HepG2 (cell line): Measurements from ENCODE around the gene RIN3. TPM values are rescaled to one million over a fixed set of nuclear protein-coding genes. Genes with fewer than 3 reads are reported as not detected.

Experiments used
- IRF2 ChIP-seq: IDR thresholded peaks from 2 replicates; pipeline ENCODE4 v1.6.1; 2018; ENCODE audit warnings: missing genetic modification reagents, missing compliant biosample characterization
- JDP2 ChIP-seq: sonication (generic); formaldehyde crosslinking; IDR thresholded peaks from 2 replicates; pipeline ENCODE4 v1.8.1; 2022; ENCODE audit warnings: missing genetic modification reagents, borderline replicate concordance
- NFE2L2 ChIP-seq: fragments of 150-350 bp; IDR thresholded peaks from 2 replicates; pipeline ENCODE4 v1.6.1; 2014; ENCODE audit warnings: low read length
- PRPF4 ChIP-seq: fragments of 200-400 bp; formaldehyde crosslinking; IDR thresholded peaks from 2 replicates; pipeline ENCODE4 v1.6.1; 2016; ENCODE audit warnings: low read length, low read depth; ENCODE audit not compliant: poor library complexity, severe bottlenecking
- REL ChIP-seq: sonication (generic); formaldehyde crosslinking; conservative IDR thresholded peaks from 2 replicates; pipeline ENCODE4 v1.8.0; 2022; ENCODE audit warnings: mild to moderate bottlenecking, missing genetic modification reagents, moderate library complexity
- TGIF2 ChIP-seq: IDR thresholded peaks from 2 replicates; pipeline ENCODE4 v1.6.1; 2016; ENCODE audit warnings: control low read depth, missing compliant biosample characterization
- ZMYM3 ChIP-seq: sonication (generic); formaldehyde crosslinking; IDR thresholded peaks from 2 replicates; pipeline ENCODE4 v1.5.1; 2020; ENCODE audit warnings: mild to moderate bottlenecking, missing genetic modification reagents
- ZNF225 ChIP-seq: sonication (generic); formaldehyde crosslinking; IDR thresholded peaks from 2 replicates; pipeline ENCODE4 v1.4.0; 2020; ENCODE audit warnings: mild to moderate bottlenecking, missing genetic modification reagents
- ZNF670 ChIP-seq: sonication (generic); formaldehyde crosslinking; IDR thresholded peaks from 2 replicates; pipeline ENCODE4 v1.8.0; 2022; ENCODE audit warnings: mild to moderate bottlenecking, missing genetic modification reagents, borderline replicate concordance
- ZNF678 ChIP-seq: sonication (generic); formaldehyde crosslinking; IDR thresholded peaks from 2 replicates; pipeline ENCODE4 v1.4.0; 2020; ENCODE audit warnings: mild to moderate bottlenecking, missing genetic modification reagents
- polyA plus RNA-seq, 8 experiments: library from polyadenylated mRNA; depleted of rRNA in 3 of 8; stranded (reverse) in 7 of 8; unstranded in 1 of 8; fragments of >200 nt; fragmentation: Illumina TruSeq in 4 of 8; extraction: Trizol in 4 of 8; gene quantifications; 2 replicates each; pipeline versions ENCODE4 v1.2.1 to v1.2.3, GENCODE V29; 2011 to 2016; ENCODE audit warnings: low read depth in 4 of 8, missing spikeins in 1 of 8, mixed read lengths in 1 of 8; ENCODE audit not compliant: insufficient read depth in 1 of 8
- total RNA-seq, 5 experiments: library from RNA; depleted of rRNA; stranded (reverse); fragments of >200 nt; fragmentation: Illumina TruSeq; extraction: Trizol; gene quantifications; 2 replicates each; pipeline ENCODE4 v1.2.3, GENCODE V29; 2016; ENCODE audit warnings: low read depth in 1 of 5
- TF ChIP-seq, protein P1 (sequence below): sonication (generic); formaldehyde crosslinking; IDR thresholded peaks from 2 replicates; pipeline ENCODE4 v1.4.0; 2020; ENCODE audit warnings: mild to moderate bottlenecking, missing genetic modification reagents
- TF ChIP-seq, protein P2 (sequence below): sonication (generic); formaldehyde crosslinking; IDR thresholded peaks from 2 replicates; pipeline ENCODE4 v1.5.0; 2020; ENCODE audit warnings: mild to moderate bottlenecking, missing genetic modification reagents, moderate library complexity
- TF ChIP-seq, protein P3 (sequence below): sonication (generic); formaldehyde crosslinking; IDR thresholded peaks from 2 replicates; pipeline ENCODE4 v1.4.0; 2020; ENCODE audit warnings: missing genetic modification reagents, borderline replicate concordance

RIN3 gene
- total and polyA plus RNA-seq, 2 of the 13 experiments (the other 11 are each of a cell fraction or from before 2014, with no cell fraction given): 2.3 to 3.6 TPM

DNA sequence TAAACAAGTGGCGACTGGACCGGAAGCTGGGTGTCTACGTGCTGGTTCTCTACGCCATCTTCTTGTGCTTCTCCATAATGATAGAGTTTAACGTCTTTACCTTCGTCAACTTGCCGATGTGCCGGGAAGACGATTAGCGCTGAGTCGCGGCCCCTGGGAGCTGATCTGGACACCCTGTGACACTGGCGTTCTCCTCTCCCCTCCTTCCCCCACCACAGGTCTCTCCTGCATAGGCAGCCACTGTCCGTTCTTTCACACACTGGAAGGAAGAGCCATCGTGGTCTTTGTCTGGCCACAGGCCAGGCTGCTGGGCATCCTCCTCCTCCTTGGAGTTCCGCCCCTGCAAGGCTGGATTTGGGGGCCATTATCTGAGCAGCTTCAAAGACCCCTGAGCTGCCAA lies 20.1 kb upstream of the RIN3 start (continued):
- TF ChIP-seq, protein P1, sequence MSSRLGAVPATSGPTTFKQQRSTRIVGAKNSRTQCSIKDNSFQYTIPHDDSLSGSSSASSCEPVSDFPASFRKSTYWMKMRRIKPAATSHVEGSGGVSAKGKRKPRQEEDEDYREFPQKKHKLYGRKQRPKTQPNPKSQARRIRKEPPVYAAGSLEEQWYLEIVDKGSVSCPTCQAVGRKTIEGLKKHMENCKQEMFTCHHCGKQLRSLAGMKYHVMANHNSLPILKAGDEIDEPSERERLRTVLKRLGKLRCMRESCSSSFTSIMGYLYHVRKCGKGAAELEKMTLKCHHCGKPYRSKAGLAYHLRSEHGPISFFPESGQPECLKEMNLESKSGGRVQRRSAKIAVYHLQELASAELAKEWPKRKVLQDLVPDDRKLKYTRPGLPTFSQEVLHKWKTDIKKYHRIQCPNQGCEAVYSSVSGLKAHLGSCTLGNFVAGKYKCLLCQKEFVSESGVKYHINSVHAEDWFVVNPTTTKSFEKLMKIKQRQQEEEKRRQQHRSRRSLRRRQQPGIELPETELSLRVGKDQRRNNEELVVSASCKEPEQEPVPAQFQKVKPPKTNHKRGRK: no peak
- TF ChIP-seq PRPF4 (no peak), REL (CRISPR knock-in tag) (no peak), TGIF2 (CRISPR knock-in tag) (no peak), ZNF670 (no peak), ZMYM3 (CRISPR knock-in tag) (no peak), NFE2L2 (no peak), ZNF225 (CRISPR knock-in tag) (no peak), IRF2 (CRISPR knock-in tag) (no peak), ZNF678 (CRISPR knock-in tag) (no peak), JDP2 (CRISPR knock-in tag) (no peak)
- TF ChIP-seq, protein P2, sequence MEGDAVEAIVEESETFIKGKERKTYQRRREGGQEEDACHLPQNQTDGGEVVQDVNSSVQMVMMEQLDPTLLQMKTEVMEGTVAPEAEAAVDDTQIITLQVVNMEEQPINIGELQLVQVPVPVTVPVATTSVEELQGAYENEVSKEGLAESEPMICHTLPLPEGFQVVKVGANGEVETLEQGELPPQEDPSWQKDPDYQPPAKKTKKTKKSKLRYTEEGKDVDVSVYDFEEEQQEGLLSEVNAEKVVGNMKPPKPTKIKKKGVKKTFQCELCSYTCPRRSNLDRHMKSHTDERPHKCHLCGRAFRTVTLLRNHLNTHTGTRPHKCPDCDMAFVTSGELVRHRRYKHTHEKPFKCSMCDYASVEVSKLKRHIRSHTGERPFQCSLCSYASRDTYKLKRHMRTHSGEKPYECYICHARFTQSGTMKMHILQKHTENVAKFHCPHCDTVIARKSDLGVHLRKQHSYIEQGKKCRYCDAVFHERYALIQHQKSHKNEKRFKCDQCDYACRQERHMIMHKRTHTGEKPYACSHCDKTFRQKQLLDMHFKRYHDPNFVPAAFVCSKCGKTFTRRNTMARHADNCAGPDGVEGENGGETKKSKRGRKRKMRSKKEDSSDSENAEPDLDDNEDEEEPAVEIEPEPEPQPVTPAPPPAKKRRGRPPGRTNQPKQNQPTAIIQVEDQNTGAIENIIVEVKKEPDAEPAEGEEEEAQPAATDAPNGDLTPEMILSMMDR: no peak
- TF ChIP-seq, protein P3, sequence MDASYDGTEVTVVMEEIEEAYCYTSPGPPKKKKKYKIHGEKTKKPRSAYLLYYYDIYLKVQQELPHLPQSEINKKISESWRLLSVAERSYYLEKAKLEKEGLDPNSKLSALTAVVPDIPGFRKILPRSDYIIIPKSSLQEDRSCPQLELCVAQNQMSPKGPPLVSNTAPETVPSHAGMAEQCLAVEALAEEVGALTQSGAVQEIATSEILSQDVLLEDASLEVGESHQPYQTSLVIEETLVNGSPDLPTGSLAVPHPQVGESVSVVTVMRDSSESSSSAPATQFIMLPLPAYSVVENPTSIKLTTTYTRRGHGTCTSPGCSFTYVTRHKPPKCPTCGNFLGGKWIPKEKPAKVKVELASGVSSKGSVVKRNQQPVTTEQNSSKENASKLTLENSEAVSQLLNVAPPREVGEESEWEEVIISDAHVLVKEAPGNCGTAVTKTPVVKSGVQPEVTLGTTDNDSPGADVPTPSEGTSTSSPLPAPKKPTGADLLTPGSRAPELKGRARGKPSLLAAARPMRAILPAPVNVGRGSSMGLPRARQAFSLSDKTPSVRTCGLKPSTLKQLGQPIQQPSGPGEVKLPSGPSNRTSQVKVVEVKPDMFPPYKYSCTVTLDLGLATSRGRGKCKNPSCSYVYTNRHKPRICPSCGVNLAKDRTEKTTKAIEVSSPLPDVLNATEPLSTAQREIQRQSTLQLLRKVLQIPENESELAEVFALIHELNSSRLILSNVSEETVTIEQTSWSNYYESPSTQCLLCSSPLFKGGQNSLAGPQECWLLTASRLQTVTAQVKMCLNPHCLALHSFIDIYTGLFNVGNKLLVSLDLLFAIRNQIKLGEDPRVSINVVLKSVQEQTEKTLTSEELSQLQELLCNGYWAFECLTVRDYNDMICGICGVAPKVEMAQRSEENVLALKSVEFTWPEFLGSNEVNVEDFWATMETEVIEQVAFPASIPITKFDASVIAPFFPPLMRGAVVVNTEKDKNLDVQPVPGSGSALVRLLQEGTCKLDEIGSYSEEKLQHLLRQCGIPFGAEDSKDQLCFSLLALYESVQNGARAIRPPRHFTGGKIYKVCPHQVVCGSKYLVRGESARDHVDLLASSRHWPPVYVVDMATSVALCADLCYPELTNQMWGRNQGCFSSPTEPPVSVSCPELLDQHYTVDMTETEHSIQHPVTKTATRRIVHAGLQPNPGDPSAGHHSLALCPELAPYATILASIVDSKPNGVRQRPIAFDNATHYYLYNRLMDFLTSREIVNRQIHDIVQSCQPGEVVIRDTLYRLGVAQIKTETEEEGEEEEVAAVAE (CRISPR knock-in tag): no peak
